Suprapubic skin (tissue), 4 donors: ENCODE results near the gene CALML5. TPM values are rescaled to one million over a fixed set of nuclear protein-coding genes. Genes with fewer than 3 reads are reported as not detected.

Source experiments
- DNase-seq, 2 donors: peaks; one replicate each; pipeline ENCODE4 v3.0.0-alpha.2; 2019; ENCODE audit warnings: low spot score in 2 of 2
- H3K27ac ChIP-seq: fragments of 200-600 bp; sonication (generic); one replicate; pipeline ENCODE4 v1.5.1; 2019
- H3K27me3 ChIP-seq: fragments of 200-600 bp; sonication (generic); one replicate; pipeline ENCODE4 v1.5.1; 2019
- H3K36me3 ChIP-seq: fragments of 200-600 bp; sonication (generic); one replicate; pipeline ENCODE4 v1.5.1; 2019
- H3K4me1 ChIP-seq: fragments of 200-600 bp; sonication (generic); one replicate; pipeline ENCODE4 v1.5.1; 2019
- H3K4me3 ChIP-seq: fragments of 200-600 bp; sonication (generic); one replicate; pipeline ENCODE4 v1.5.1; 2019; ENCODE audit warnings: mild to moderate bottlenecking
- H3K9me3 ChIP-seq: fragments of 200-600 bp; sonication (generic); one replicate; pipeline ENCODE4 v1.5.1; 2019
- EP300 ChIP-seq: sonication (generic); formaldehyde crosslinking; IDR thresholded peaks from one replicate; pipeline ENCODE4 v1.6.1; 2017; ENCODE audit warnings: antibody characterized with exemption
- POLR2A ChIP-seq, 2 donors: fragments of 450-650 bp; IDR thresholded peaks; one replicate each; pipeline ENCODE4 v1.6.1; 2017; ENCODE audit warnings: antibody characterized with exemption in 2 of 2, mild to moderate bottlenecking in 2 of 2, moderate library complexity in 2 of 2
- POLR2AphosphoS5 ChIP-seq, 3 donors: sonication (generic); formaldehyde crosslinking; IDR thresholded peaks; one replicate each; pipeline ENCODE4 v1.6.1; 2017; ENCODE audit warnings: antibody characterized with exemption in 3 of 3
- WGBS: methylation state at CpG from one replicate; pipeline ENCODE4 v1.1.5; 2018; 5-methylcytosine and 5-hydroxymethylcytosine counted together
- total RNA-seq, 4 donors: library from RNA; depleted of rRNA; stranded (reverse); fragments of >200 nt; gene quantifications; one replicate each; pipeline ENCODE4 v1.1.0, GENCODE V29; 2016
- TF ChIP-seq, protein P1 (sequence below), 2 donors: fragments of 200-600 bp in 1 of 2; fragments of 450-650 bp in 1 of 2; sonication (generic) in 1 of 2; IDR thresholded peaks; one replicate each; pipeline ENCODE4 v1.5.1; 2016 to 2019; ENCODE audit warnings: antibody characterized with exemption in 2 of 2, mild to moderate bottlenecking in 1 of 2, moderate library complexity in 1 of 2

CALML5 gene
- total RNA-seq, 4 donors from 2014 or later: 429 to 3,135 (median 2,230) TPM

DNA sequence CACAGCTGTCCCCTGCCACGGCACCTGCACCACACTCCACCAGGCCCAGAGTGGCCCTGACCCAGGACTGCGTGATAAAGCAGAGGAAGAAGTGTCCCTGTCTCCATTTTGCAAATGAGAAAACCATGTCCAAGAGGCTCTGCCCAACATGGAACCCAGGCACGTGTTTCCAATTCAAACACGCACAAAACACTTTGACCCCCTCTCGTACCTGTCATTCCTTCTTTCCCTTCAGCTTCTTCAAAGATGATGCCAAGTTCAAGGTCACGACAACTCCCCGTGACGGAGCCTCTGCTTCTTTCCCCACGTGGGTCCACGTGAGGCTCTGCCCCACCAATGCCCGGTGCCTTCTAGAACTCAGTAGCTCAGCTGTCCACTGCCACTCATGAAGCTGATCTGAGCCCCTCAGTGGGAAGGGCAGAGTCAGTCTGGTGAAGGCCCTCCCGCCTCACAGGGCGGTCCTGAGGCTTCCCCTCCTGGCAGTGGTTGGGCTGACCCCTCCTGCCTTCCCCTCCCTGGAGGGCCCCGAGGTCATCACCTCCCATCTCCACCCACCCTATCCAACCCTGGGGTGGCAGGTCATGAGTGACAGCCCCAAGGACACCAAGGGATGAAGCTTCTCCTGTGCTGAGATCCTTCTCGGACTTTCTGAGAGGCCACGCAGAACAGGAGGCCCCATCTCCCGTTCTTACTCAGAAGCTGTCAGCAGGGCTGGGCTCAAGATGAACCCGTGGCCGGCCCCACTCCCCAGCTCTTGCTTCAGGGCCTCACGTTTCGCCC lies 19.0 kb downstream of the CALML5 start:
- Histone ChIP-seq H3K9me3 (no peaks in the 10 kb centered on the region), H3K4me1 (no peaks in the 10 kb centered on the region), H3K36me3 (no peaks in the 10 kb centered on the region), H3K27ac (no peak overlapping the region), H3K4me3 (no peak overlapping the region), H3K27me3 (no peaks in the 10 kb centered on the region)
- TF ChIP-seq EP300: no peak
- no peak for TF ChIP-seq POLR2AphosphoS5 (IDR thresholded peaks at IDR 0.05)
- TF ChIP-seq, protein P1, sequence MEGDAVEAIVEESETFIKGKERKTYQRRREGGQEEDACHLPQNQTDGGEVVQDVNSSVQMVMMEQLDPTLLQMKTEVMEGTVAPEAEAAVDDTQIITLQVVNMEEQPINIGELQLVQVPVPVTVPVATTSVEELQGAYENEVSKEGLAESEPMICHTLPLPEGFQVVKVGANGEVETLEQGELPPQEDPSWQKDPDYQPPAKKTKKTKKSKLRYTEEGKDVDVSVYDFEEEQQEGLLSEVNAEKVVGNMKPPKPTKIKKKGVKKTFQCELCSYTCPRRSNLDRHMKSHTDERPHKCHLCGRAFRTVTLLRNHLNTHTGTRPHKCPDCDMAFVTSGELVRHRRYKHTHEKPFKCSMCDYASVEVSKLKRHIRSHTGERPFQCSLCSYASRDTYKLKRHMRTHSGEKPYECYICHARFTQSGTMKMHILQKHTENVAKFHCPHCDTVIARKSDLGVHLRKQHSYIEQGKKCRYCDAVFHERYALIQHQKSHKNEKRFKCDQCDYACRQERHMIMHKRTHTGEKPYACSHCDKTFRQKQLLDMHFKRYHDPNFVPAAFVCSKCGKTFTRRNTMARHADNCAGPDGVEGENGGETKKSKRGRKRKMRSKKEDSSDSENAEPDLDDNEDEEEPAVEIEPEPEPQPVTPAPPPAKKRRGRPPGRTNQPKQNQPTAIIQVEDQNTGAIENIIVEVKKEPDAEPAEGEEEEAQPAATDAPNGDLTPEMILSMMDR (IDR thresholded peaks at IDR 0.05): no peak
- no peak for TF ChIP-seq POLR2A (IDR thresholded peaks at IDR 0.05)
- DNase-seq: no peak
- 85% methylated on average over 19 of the region's 21 CpGs for WGBS

- Histone ChIP-seq H3K27ac (no peak overlapping the region), H3K4me1 (peaks cover 4% of the 10 kb centered on the region), H3K27me3 (no peaks in the 10 kb centered on the region), H3K4me3 (no peak overlapping the region), H3K9me3 (no peaks in the 10 kb centered on the region), H3K36me3 (no peaks in the 10 kb centered on the region)
- DNase-seq: no peak
- WGBS: 71% methylated on average over 13 of the region's 14 CpGs
- TF ChIP-seq POLR2A (IDR thresholded peaks at IDR 0.05) (no peak), EP300 (no peak), POLR2AphosphoS5 (IDR thresholded peaks at IDR 0.05) (no peak)
- TF ChIP-seq, protein P1 (IDR thresholded peaks at IDR 0.05): no peak
Measured at GRCh38 chr10:5479481-5480161, 19.7 kb downstream of the CALML5 start.

GRCh38 chr10:5478694-5479305 lies 20.6 kb downstream of the CALML5 start:
- 93% methylated on average over 18 of the region's 18 CpGs for WGBS
- Histone ChIP-seq H3K9me3 (no peaks in the 10 kb centered on the region), H3K4me3 (no peak overlapping the region), H3K36me3 (no peaks in the 10 kb centered on the region), H3K4me1 (peaks cover 6% of the 10 kb centered on the region), H3K27ac (no peak overlapping the region), H3K27me3 (no peaks in the 10 kb centered on the region)
- no peak for DNase-seq
- TF ChIP-seq POLR2A (IDR thresholded peaks at IDR 0.05) (no peak), EP300 (no peak), POLR2AphosphoS5 (IDR thresholded peaks at IDR 0.05) (no peak)
- TF ChIP-seq, protein P1 (IDR thresholded peaks at IDR 0.05): no peak

- Histone ChIP-seq H3K4me1 (peaks cover 6% of the 10 kb centered on the region), H3K27me3 (no peaks in the 10 kb centered on the region), H3K36me3 (no peaks in the 10 kb centered on the region), H3K4me3 (no peak overlapping the region), H3K9me3 (no peaks in the 10 kb centered on the region), H3K27ac (no peak overlapping the region)
- TF ChIP-seq EP300 (no peak), POLR2AphosphoS5 (IDR thresholded peaks at IDR 0.05) (no peak), POLR2A (IDR thresholded peaks at IDR 0.05) (no peak)
- TF ChIP-seq, protein P1 (IDR thresholded peaks at IDR 0.05): no peak
- WGBS: 98% methylated on average over 4 of the region's 11 CpGs
- no peak for DNase-seq
Measured at GRCh38 chr10:5477948-5478693, 21.2 kb downstream of the CALML5 start.
